Neutrophil (primary cell): ENCODE results near the gene GIPC2.
"Not testable (repeated sequence)": the region's sequence is repeated elsewhere in the genome, so short reads cannot be mapped to it uniquely, and the experiment has no call there.

Experiments used
- H3K27ac ChIP-seq: fragments of 200-600 bp; sonication (generic); 2 replicates; pipeline ENCODE4 v1.5.1; 2016; ENCODE audit warnings: mild to moderate bottlenecking, moderate library complexity
- H3K27me3 ChIP-seq: fragments of 200-600 bp; sonication (generic); 2 replicates; pipeline ENCODE4 v1.6.0; 2016; ENCODE audit warnings: mild to moderate bottlenecking
- H3K36me3 ChIP-seq: fragments of 200-600 bp; sonication (generic); 2 replicates; pipeline ENCODE4 v1.5.1; 2017
- H3K4me1 ChIP-seq, 2 experiments: fragments of 200-600 bp in 1 of 2; sonication (generic) in 1 of 2; 1 replicate in 1 of 2; 2 replicates in 1 of 2; pipeline versions ENCODE4 v1.5.1 to v1.6.1; 2013 to 2016; ENCODE audit warnings: low read depth in 1 of 2, low read length in 1 of 2, mild to moderate bottlenecking in 1 of 2, moderate library complexity in 1 of 2; ENCODE audit not compliant: control insufficient read depth in 1 of 2, insufficient read depth in 1 of 2
- H3K4me3 ChIP-seq, 2 experiments: fragments of 200-600 bp in 1 of 2; sonication (generic) in 1 of 2; 1 replicate in 1 of 2; 2 replicates in 1 of 2; pipeline ENCODE4 v1.5.1; 2013 to 2016; ENCODE audit warnings: low read depth in 1 of 2, low read length in 1 of 2, mild to moderate bottlenecking in 1 of 2, moderate library complexity in 1 of 2
- H3K9me3 ChIP-seq: fragments of 200-600 bp; sonication (generic); 2 replicates; pipeline ENCODE4 v1.5.1; 2016
- CTCF ChIP-seq: fragments of 200-600 bp; sonication (generic); IDR thresholded peaks from 2 replicates; pipeline ENCODE4 v1.5.1; 2016; ENCODE audit warnings: antibody characterized with exemption

GIPC2 gene

GRCh38 chr1:78078358-78078757, 32.6 kb downstream of the GIPC2 start:
- H3K27ac ChIP-seq, result no peak overlapping the region
- H3K9me3 ChIP-seq, result no peaks in the 10 kb centered on the region
- H3K27me3 ChIP-seq, result no peaks in the 10 kb centered on the region
- H3K36me3 ChIP-seq, result no peaks in the 10 kb centered on the region
- TF ChIP-seq CTCF, result no peak
- H3K4me3 ChIP-seq, result no peak overlapping the region
- H3K4me1 ChIP-seq, result no peaks in the 10 kb centered on the region

GRCh38 chr1:78079580-78079979, 33.8 kb downstream of the GIPC2 start:
- no peaks in the 10 kb centered on the region for H3K36me3 ChIP-seq
- no peak overlapping the region for H3K27ac ChIP-seq
- no peaks in the 10 kb centered on the region for H3K9me3 ChIP-seq
- H3K4me3 ChIP-seq, result no peak overlapping the region
- no peaks in the 10 kb centered on the region for H3K4me1 ChIP-seq
- H3K27me3 ChIP-seq, result no peaks in the 10 kb centered on the region
- no peak for TF ChIP-seq CTCF

GRCh38 chr1:78080767-78081166, 35.0 kb downstream of the GIPC2 start:
- H3K4me3 ChIP-seq, result no peak overlapping the region
- H3K27ac ChIP-seq, result no peak overlapping the region
- no peaks in the 10 kb centered on the region for H3K4me1 ChIP-seq

GRCh38 chr1:78081980-78082860, 36.5 kb downstream of the GIPC2 start:
- Histone ChIP-seq H3K4me3 (no peak overlapping the region), H3K36me3 (no peaks in the 10 kb centered on the region), H3K27ac (no peak overlapping the region), H3K4me1 (no peaks in the 10 kb centered on the region), H3K27me3 (no peaks in the 10 kb centered on the region), H3K9me3 (peaks cover 8% of the 10 kb centered on the region)
- TF ChIP-seq CTCF, result no peak

More at GRCh38 chr1:78080767-78081166, 35.0 kb downstream of the GIPC2 start:
- no peak for TF ChIP-seq CTCF
- Histone ChIP-seq H3K36me3 (no peaks in the 10 kb centered on the region), H3K9me3 (no peaks in the 10 kb centered on the region), H3K27me3 (no peaks in the 10 kb centered on the region)

- not testable (repeated sequence) for H3K36me3 ChIP-seq, H3K27ac ChIP-seq, H3K4me3 ChIP-seq, H3K4me1 ChIP-seq, H3K27me3 ChIP-seq, H3K9me3 ChIP-seq
These were observed 38.9 kb downstream of the GIPC2 start for GRCh38 chr1:78084639-78085038.

GRCh38 chr1:78086697-78087096, 40.9 kb downstream of the GIPC2 start:
- no peaks in the 10 kb centered on the region for H3K27me3 ChIP-seq
- H3K27ac ChIP-seq, result no peak overlapping the region
- H3K4me1 ChIP-seq, result no peaks in the 10 kb centered on the region
- H3K4me3 ChIP-seq, result no peak overlapping the region
- no peaks in the 10 kb centered on the region for H3K36me3 ChIP-seq
- no peak for TF ChIP-seq CTCF
- H3K9me3 ChIP-seq, result peaks cover 8% of the 10 kb centered on the region
